ENCODE results near the gene MAFB. TPM values are rescaled to one million over a fixed set of nuclear protein-coding genes. Genes with fewer than 3 reads are reported as not detected.

The MAFB gene
- polyA plus RNA-seq, 3 donors, result 113 to 161 (median 134) TPM

- Histone ChIP-seq H3K9ac (ENCODE audit: insufficient read depth, low read length, poor library complexity, severe bottlenecking) (peak overlapping the region; percentile 89), H3K4me3 (replicated peaks in 1 of 3; ENCODE audit: low read depth in 2 of 3, low read length in 3 of 3) (peak overlapping the region; percentile 93 to 99 (median 97)), H3K27ac (ENCODE audit: low read depth in 1 of 2, low read length in 2 of 2) (peak overlapping the region; percentile 39 to 84), H3K79me2 (ENCODE audit: insufficient read depth, low read length) (peaks cover 37% of the 10 kb centered on the region), H3K9me3 (replicated peaks in 1 of 2; ENCODE audit: control insufficient read depth in 1 of 2, insufficient read depth in 1 of 2, low read length in 2 of 2) (peaks cover 7% of the 10 kb centered on the region in 2 donors), H2AFZ (ENCODE audit: insufficient read depth, low read depth, low read length, poor library complexity, severe bottlenecking) (no peak overlapping the region), H3K4me2 (replicated peaks; ENCODE audit: extremely low read depth, low read length, poor library complexity, severe bottlenecking) (peak overlapping the region; percentile 94), H3K4me1 (ENCODE audit: control insufficient read depth in 1 of 2, insufficient read depth in 2 of 2, low read length in 2 of 2) (peaks cover 66 to 77% of the 10 kb centered on the region in 2 donors), H3K36me3 (replicated peaks in 1 of 2; ENCODE audit: control insufficient read depth in 1 of 2, insufficient read depth in 2 of 2, low read length in 2 of 2) (peaks cover 5 to 31% of the 10 kb centered on the region in 2 donors), H4K20me1 (ENCODE audit: insufficient read depth, low read length) (peaks cover 79% of the 10 kb centered on the region), H3K27me3 (ENCODE audit: control insufficient read depth in 2 of 2, insufficient read depth in 2 of 2, low read length in 2 of 2) (peaks cover 30 to 69% of the 10 kb centered on the region in 2 donors)
- TF ChIP-seq CTCF (IDR thresholded peaks at IDR 0.05), result no peak
- no peak for DNase-seq
- H3K27ac Mint-ChIP-seq, result peak overlapping the region in 5 of 7 donors; percentile 50 to 97 (median 89)
- intact Hi-C loops (cut with micrococcal nuclease), result loop anchor here (5.0 to 10.0 kb wide), 7 partner anchors 112 to 365 kb away; no protein-coding TSS in a partner anchor
- peaks cover 63% of the 10 kb centered on the region for H3K4me1 Mint-ChIP-seq
- peaks cover 71 to 81% (median 75%) of the 10 kb centered on the region in 3 donors for H3K27me3 Mint-ChIP-seq (ENCODE audit: low read depth in 3 of 3)
- peaks cover 55 to 60% of the 10 kb centered on the region in 2 donors for H3K36me3 Mint-ChIP-seq
- WGBS (ENCODE audit: insufficient coverage), result 4% methylated on average over 4 of the region's 12 CpGs
- H3K4me3 Mint-ChIP-seq, result peak overlapping the region; percentile 99 to 100
- peaks cover 0 to 63% (median 41%) of the 10 kb centered on the region in 7 donors for H3K9me3 Mint-ChIP-seq
Observed at GRCh38 chr20:40686893-40687292, 2.1 kb downstream of the MAFB start.

- H3K4me3 ChIP-seq (replicated peaks in 1 of 3; ENCODE audit: low read depth in 2 of 3, low read length in 3 of 3), result peak overlapping the region; percentile 93 to 99 (median 97)
- Mint-ChIP-seq H3K36me3 (peaks cover 54 to 62% of the 10 kb centered on the region in 2 donors), H3K27ac (peak overlapping the region in 4 of 7 donors; percentile 89 to 97 (median 91)), H3K27me3 (ENCODE audit: low read depth in 3 of 3) (peaks cover 71 to 79% (median 75%) of the 10 kb centered on the region in 3 donors), H3K9me3 (peaks cover 0 to 59% (median 39%) of the 10 kb centered on the region in 7 donors), H3K4me1 (peaks cover 61% of the 10 kb centered on the region), H3K4me3 (peak overlapping the region; percentile 99 to 100)
- H3K9me3 ChIP-seq (replicated peaks in 1 of 2; ENCODE audit: control insufficient read depth in 1 of 2, insufficient read depth in 1 of 2, low read length in 2 of 2), result peaks cover 3 to 5% of the 10 kb centered on the region in 2 donors
- no peak overlapping the region for H2AFZ ChIP-seq (ENCODE audit: insufficient read depth, low read depth, low read length, poor library complexity, severe bottlenecking)
- H3K36me3 ChIP-seq (replicated peaks in 1 of 2; ENCODE audit: control insufficient read depth in 1 of 2, insufficient read depth in 2 of 2, low read length in 2 of 2), result peaks cover 5 to 31% of the 10 kb centered on the region in 2 donors
- H3K27me3 ChIP-seq (ENCODE audit: control insufficient read depth in 2 of 2, insufficient read depth in 2 of 2, low read length in 2 of 2), result peaks cover 26 to 69% of the 10 kb centered on the region in 2 donors
- peaks cover 68 to 79% of the 10 kb centered on the region in 2 donors for H3K4me1 ChIP-seq (ENCODE audit: control insufficient read depth in 1 of 2, insufficient read depth in 2 of 2, low read length in 2 of 2)
- H3K4me2 ChIP-seq (replicated peaks; ENCODE audit: extremely low read depth, low read length, poor library complexity, severe bottlenecking), result peak overlapping the region; percentile 94
- intact Hi-C loops (cut with micrococcal nuclease), result loop anchor here (5.0 to 10.0 kb wide), 7 partner anchors 112 to 364 kb away; no protein-coding TSS in a partner anchor
- no peak for TF ChIP-seq CTCF (IDR thresholded peaks at IDR 0.05)
- peaks cover 37% of the 10 kb centered on the region for H3K79me2 ChIP-seq (ENCODE audit: insufficient read depth, low read length)
- no peak for DNase-seq
- H4K20me1 ChIP-seq (ENCODE audit: insufficient read depth, low read length), result peaks cover 82% of the 10 kb centered on the region
- peak overlapping the region in 1 of 2 donors; percentile 84 for H3K27ac ChIP-seq (ENCODE audit: low read depth in 1 of 2, low read length in 2 of 2)
- peak overlapping the region; percentile 89 for H3K9ac ChIP-seq (ENCODE audit: insufficient read depth, low read length, poor library complexity, severe bottlenecking)
- WGBS (ENCODE audit: insufficient coverage), result 33% methylated on average over 1 of the region's 7 CpGs
Observed at GRCh38 chr20:40686434-40686882, 2.6 kb downstream of the MAFB start.

All from CD14-positive monocyte (primary cell).